K562 (cell line): ENCODE data around the gene PSD4. TPM values are rescaled to one million over a fixed set of nuclear protein-coding genes. Genes with fewer than 3 reads are reported as not detected.

Experiments used
- ZBTB40 ChIP-seq, 2 experiments: fragments of 450-650 bp in 1 of 2; sonication (generic) in 1 of 2; formaldehyde crosslinking in 1 of 2; IDR thresholded peaks; 2 replicates each; pipeline versions ENCODE4 v1.7.1 to v1.9.0; 2016 to 2022; ENCODE audit warnings: inconsistent platforms in 1 of 2, mild to moderate bottlenecking in 1 of 2, missing genetic modification reagents in 1 of 2
- polyA plus RNA-seq, 8 experiments: library from polyadenylated mRNA; depleted of rRNA in 4 of 8; stranded (reverse) in 5 of 8; unstranded in 3 of 8; fragments of >200 nt; fragmentation: Nextera tagmentation in 2 of 8; fragmentation: Illumina TruSeq in 1 of 8; extraction: Ambion mirVana in 2 of 8; extraction: Trizol in 1 of 8; gene quantifications; 2 replicates each; pipeline versions ENCODE4 v1.2.1 to v1.2.3, GENCODE V29; 2011 to 2014; ENCODE audit warnings: inconsistent platforms in 1 of 8, missing spikeins in 1 of 8
- total RNA-seq, 7 experiments: library from RNA; depleted of rRNA in 6 of 7; stranded (reverse); fragments of >200 nt in 6 of 7; fragmentation: Illumina TruSeq in 2 of 7; extraction: Trizol in 2 of 7; gene quantifications; 2 replicates each; pipeline versions ENCODE4 v1.2.1 to v1.2.3, GENCODE V29; 2011 to 2021; ENCODE audit warnings: low replicate concordance in 1 of 7

PSD4 gene
- total and polyA plus RNA-seq, 9 of the 15 experiments (the other 6 are each of a cell fraction or from before 2014, with no cell fraction given): 0.46 to 54.0 (median 20.8) TPM

- TF ChIP-seq ZBTB40 (IDR thresholded peaks at IDR 0.05) (no peak), ZBTB40 (CRISPR knock-in tag; IDR thresholded peaks at IDR 0.05) (no peak)
- TF ChIP-seq, all 486 proteins: peak for 0
Observed at GRCh38 chr2:113187771-113188170, 14.0 kb downstream of the PSD4 start (continued).
